ENCODE results near the gene TCL1A.

DNA sequence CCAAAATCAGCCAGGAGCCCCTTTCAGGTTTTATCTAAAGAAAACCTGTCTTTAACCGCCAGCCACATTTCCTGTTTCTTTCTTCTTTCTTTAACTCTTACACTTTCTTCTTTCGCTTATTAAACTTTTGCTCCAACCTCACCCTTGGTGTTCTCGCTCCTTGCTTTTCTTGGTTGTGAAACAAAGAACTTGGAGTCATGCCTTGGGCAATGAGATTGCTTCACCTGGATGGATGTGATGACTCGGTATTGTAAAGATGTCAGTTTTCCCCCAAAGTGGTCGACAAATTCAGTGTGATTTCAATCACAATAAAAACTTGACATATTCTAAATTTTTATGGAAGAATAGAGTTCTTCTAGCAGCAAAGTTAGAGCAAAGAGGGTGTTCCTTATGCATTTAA is 16.2 kb upstream of the TCL1A start:
- TF ChIP-seq, protein P1, sequence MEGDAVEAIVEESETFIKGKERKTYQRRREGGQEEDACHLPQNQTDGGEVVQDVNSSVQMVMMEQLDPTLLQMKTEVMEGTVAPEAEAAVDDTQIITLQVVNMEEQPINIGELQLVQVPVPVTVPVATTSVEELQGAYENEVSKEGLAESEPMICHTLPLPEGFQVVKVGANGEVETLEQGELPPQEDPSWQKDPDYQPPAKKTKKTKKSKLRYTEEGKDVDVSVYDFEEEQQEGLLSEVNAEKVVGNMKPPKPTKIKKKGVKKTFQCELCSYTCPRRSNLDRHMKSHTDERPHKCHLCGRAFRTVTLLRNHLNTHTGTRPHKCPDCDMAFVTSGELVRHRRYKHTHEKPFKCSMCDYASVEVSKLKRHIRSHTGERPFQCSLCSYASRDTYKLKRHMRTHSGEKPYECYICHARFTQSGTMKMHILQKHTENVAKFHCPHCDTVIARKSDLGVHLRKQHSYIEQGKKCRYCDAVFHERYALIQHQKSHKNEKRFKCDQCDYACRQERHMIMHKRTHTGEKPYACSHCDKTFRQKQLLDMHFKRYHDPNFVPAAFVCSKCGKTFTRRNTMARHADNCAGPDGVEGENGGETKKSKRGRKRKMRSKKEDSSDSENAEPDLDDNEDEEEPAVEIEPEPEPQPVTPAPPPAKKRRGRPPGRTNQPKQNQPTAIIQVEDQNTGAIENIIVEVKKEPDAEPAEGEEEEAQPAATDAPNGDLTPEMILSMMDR (IDR thresholded peaks at IDR 0.05), result no peak
- TF ChIP-seq POLR2A (IDR thresholded peaks at IDR 0.05; ENCODE audit: low read depth) (no peak), POLR2AphosphoS5 (IDR thresholded peaks at IDR 0.05) (no peak), EP300 (IDR thresholded peaks at IDR 0.05) (no peak)

All from esophagus muscularis mucosa (tissue), 4 donors.